ENCODE data around the gene C1QTNF2.
"Not testable (repeated sequence)": the region's sequence is repeated elsewhere in the genome, so short reads cannot be mapped to it uniquely, and the experiment has no call there.

The C1QTNF2 gene

GRCh38 chr5:160349249-160349934 is 21.0 kb downstream of the C1QTNF2 start:
- in situ Hi-C loops (cut with HindIII; ENCODE audit: low sequenced_read_pairs): no loop called here

- in situ Hi-C loops (cut with HindIII; ENCODE audit: low sequenced_read_pairs): no loop called here
Measured at GRCh38 chr5:160348080-160348479, 22.3 kb downstream of the C1QTNF2 start.

- in situ Hi-C loops (cut with HindIII; ENCODE audit: low sequenced_read_pairs): no loop called here
Measured at GRCh38 chr5:160347448-160347847, 23.0 kb downstream of the C1QTNF2 start.

GRCh38 chr5:160342413-160342941 is 27.9 kb downstream of the C1QTNF2 start:
- in situ Hi-C loops (cut with HindIII; ENCODE audit: low sequenced_read_pairs): no loop called here

GRCh38 chr5:160341309-160341870 is 29.0 kb downstream of the C1QTNF2 start:
- in situ Hi-C loops (cut with HindIII; ENCODE audit: low sequenced_read_pairs): no loop called here

- in situ Hi-C loops (cut with HindIII; ENCODE audit: low sequenced_read_pairs): not testable (repeated sequence)
Measured at GRCh38 chr5:160340513-160340912, 29.9 kb downstream of the C1QTNF2 start.

GRCh38 chr5:160339406-160340130 is 30.9 kb downstream of the C1QTNF2 start:
- in situ Hi-C loops (cut with HindIII; ENCODE audit: low sequenced_read_pairs): no loop called here

- in situ Hi-C loops (cut with HindIII; ENCODE audit: low sequenced_read_pairs): not testable (repeated sequence)
Measured at GRCh38 chr5:160334716-160335115, 35.7 kb downstream of the C1QTNF2 start.

- in situ Hi-C loops (cut with HindIII; ENCODE audit: low sequenced_read_pairs): no loop called here
Measured at GRCh38 chr5:160333721-160334120, 36.7 kb downstream of the C1QTNF2 start.

- in situ Hi-C loops (cut with HindIII; ENCODE audit: low sequenced_read_pairs): no loop called here
Measured at GRCh38 chr5:160330212-160330611, 40.2 kb downstream of the C1QTNF2 start.

GRCh38 chr5:160327818-160328217 is 42.6 kb downstream of the C1QTNF2 start:
- in situ Hi-C loops (cut with HindIII; ENCODE audit: low sequenced_read_pairs): no loop called here

- in situ Hi-C loops (cut with HindIII; ENCODE audit: low sequenced_read_pairs): no loop called here
Measured at GRCh38 chr5:160326981-160327380, 43.4 kb downstream of the C1QTNF2 start.

GRCh38 chr5:160325716-160326115 is 44.7 kb downstream of the C1QTNF2 start:
- in situ Hi-C loops (cut with HindIII; ENCODE audit: low sequenced_read_pairs): no loop called here

- in situ Hi-C loops (cut with HindIII; ENCODE audit: low sequenced_read_pairs): no loop called here
Measured at GRCh38 chr5:160324886-160325285, 45.5 kb downstream of the C1QTNF2 start.

- in situ Hi-C loops (cut with HindIII; ENCODE audit: low sequenced_read_pairs): no loop called here
Measured at GRCh38 chr5:160318409-160318808, 52.0 kb downstream of the C1QTNF2 start.

- in situ Hi-C loops (cut with HindIII; ENCODE audit: low sequenced_read_pairs): no loop called here
Measured at GRCh38 chr5:160317434-160317833, 53.0 kb downstream of the C1QTNF2 start.

GRCh38 chr5:160315968-160316367 is 54.5 kb downstream of the C1QTNF2 start:
- in situ Hi-C loops (cut with HindIII; ENCODE audit: low sequenced_read_pairs): no loop called here

- in situ Hi-C loops (cut with HindIII; ENCODE audit: low sequenced_read_pairs): no loop called here
Measured at GRCh38 chr5:160312960-160313727, 57.3 kb downstream of the C1QTNF2 start.

GRCh38 chr5:160312134-160312959 is 58.1 kb downstream of the C1QTNF2 start, which contains the start of gene CCNJL:
CCNJL (minus strand) TSS chr5:160312564; CDS start chr5:160311923, 641 bp downstream.
- in situ Hi-C loops (cut with HindIII; ENCODE audit: low sequenced_read_pairs): no loop called here

GRCh38 chr5:160311491-160312133 is 58.8 kb downstream of the C1QTNF2 start:
- in situ Hi-C loops (cut with HindIII; ENCODE audit: low sequenced_read_pairs): no loop called here
